NCI-H748 (cell line): ENCODE data around the gene ZNHIT3.

Experiments used
- DNase-seq: peaks from one replicate; lab custom pipeline; 2025; ENCODE audit not compliant: unreplicated experiment; lab: John Stamatoyannopoulos, UW

ZNHIT3 gene

GRCh38 chr17:36545077-36545464 is 58.6 kb downstream of the ZNHIT3 start:
- DNase-seq: no peak
